HepG2 (cell line): ENCODE measurements around the gene BAIAP2L2. TPM values are rescaled to one million over a fixed set of nuclear protein-coding genes. Genes with fewer than 3 reads are reported as not detected.

ENCODE experiments used
- ATAC-seq: fragments of 200-7000 bp; cut with Tn5 transposase; 3 replicates; pipeline ENCODE4 v1.9.1; 2020; ENCODE audit warnings: mild to moderate bottlenecking, moderate library complexity
- BruUV-seq: library from RNA; stranded (reverse); fragments of 400-500 nt; replicated peaks from 2 replicates; lab custom pipeline; 2021; lab: Mats Ljungman, UMichigan
- CTCF ChIA-PET: fragments of 300-600 bp; formaldehyde crosslinking; extraction: SDS; loops from one replicate; lab custom pipeline; 2021; ENCODE audit warnings: low total read pairs, inconsistent platforms, low intra/inter-chr PET ratio; lab: Yijun Ruan, JAX
- POLR2A ChIA-PET: fragments of 350-600 bp; sonication (Branson Sonifier 250); formaldehyde crosslinking; loops from one replicate; lab custom pipeline; 2020; ENCODE audit warnings: antibody characterized with exemption, inconsistent platforms; lab: Yijun Ruan, JAX
- DNase-seq: peaks from one replicate; pipeline ENCODE4 v3.0.0-alpha.2; 2015; ENCODE audit warnings: low spot score
- FAIRE-seq: peaks from 3 replicates; lab custom pipeline; 2011; peaks lifted over from hg19 to GRCh38; lab: Jason Lieb, UNC
- H2AFZ ChIP-seq: one replicate; pipeline ENCODE4 v1.6.1; 2011; ENCODE audit warnings: low read length, inconsistent platforms
- H3K27ac ChIP-seq: fragments of 300-600 bp; 3 replicates; pipeline ENCODE4 v1.8.0; 2011; ENCODE audit warnings: mixed run types, mild to moderate bottlenecking, mixed read lengths, low read length, inconsistent platforms; ENCODE audit not compliant: insufficient read depth; ENCODE audit errors: extremely low read length
- H3K27me3 ChIP-seq, 2 experiments: fragments of 200-600 bp in 1 of 2; 2 replicates in 1 of 2; 3 replicates in 1 of 2; pipeline versions ENCODE4 v1.6.0 to v1.8.0; 2011; ENCODE audit warnings: low read length in 2 of 2, mild to moderate bottlenecking in 2 of 2, moderate library complexity in 2 of 2, inconsistent platforms in 1 of 2; ENCODE audit not compliant: insufficient read depth in 2 of 2, control insufficient read depth in 1 of 2
- H3K36me3 ChIP-seq, 2 experiments: fragments of 200-600 bp in 1 of 2; replicated peaks in 1 of 2; 2 replicates in 1 of 2; 3 replicates in 1 of 2; pipeline versions ENCODE4 v1.5.1 to v1.8.0; 2011; ENCODE audit warnings: low read length in 2 of 2, inconsistent platforms in 1 of 2; ENCODE audit not compliant: insufficient read depth in 2 of 2, control insufficient read depth in 1 of 2
- H3K4me1 ChIP-seq: 2 replicates; pipeline ENCODE4 v1.5.1; 2012; ENCODE audit warnings: low read length, inconsistent platforms; ENCODE audit not compliant: insufficient read depth
- H3K4me2 ChIP-seq: 2 replicates; pipeline ENCODE4 v1.6.0; 2011; ENCODE audit warnings: low read depth, low read length, inconsistent platforms
- H3K4me3 ChIP-seq, 3 experiments: fragments of 200-600 bp in 1 of 3; sonication (generic), shearing (Covaris generic) in 1 of 3; replicated peaks in 1 of 3; 2 replicates each; pipeline ENCODE4 v1.5.1; 2011 to 2016; ENCODE audit warnings: low read length in 3 of 3, inconsistent platforms in 2 of 3, low read depth in 2 of 3, mild to moderate bottlenecking in 2 of 3, control low read depth in 1 of 3, mixed read lengths in 1 of 3; ENCODE audit not compliant: insufficient read depth in 1 of 3
- H3K79me2 ChIP-seq: one replicate; pipeline ENCODE4 v1.6.1; 2011; ENCODE audit warnings: low read length, inconsistent platforms; ENCODE audit not compliant: insufficient read depth
- H3K9ac ChIP-seq: 2 replicates; pipeline ENCODE4 v1.6.0; 2011; ENCODE audit warnings: mild to moderate bottlenecking, low read depth, low read length, inconsistent platforms; ENCODE audit not compliant: insufficient read depth
- H3K9me3 ChIP-seq: 2 replicates; pipeline ENCODE4 v1.5.1; 2012; ENCODE audit warnings: mild to moderate bottlenecking, low read length
- H4K20me1 ChIP-seq: 2 replicates; pipeline ENCODE4 v1.6.0; 2011; ENCODE audit warnings: inconsistent platforms, mild to moderate bottlenecking, low read length, moderate library complexity; ENCODE audit not compliant: insufficient read depth
- CCDC6 ChIP-seq: sonication (generic); formaldehyde crosslinking; IDR thresholded peaks from 2 replicates; pipeline ENCODE4 v1.8.1; 2022; ENCODE audit warnings: mild to moderate bottlenecking, missing genetic modification reagents, moderate library complexity
- CSRNP1 ChIP-seq: sonication (generic); formaldehyde crosslinking; IDR thresholded peaks from 2 replicates; pipeline ENCODE4 v1.8.1; 2023; ENCODE audit warnings: mild to moderate bottlenecking, missing genetic modification reagents
- EED ChIP-seq: sonication (generic); formaldehyde crosslinking; IDR thresholded peaks from 2 replicates; pipeline ENCODE4 v1.5.0; 2020; ENCODE audit warnings: mild to moderate bottlenecking, missing genetic modification reagents
- HNF1B ChIP-seq: sonication (generic); formaldehyde crosslinking; IDR thresholded peaks from 2 replicates; pipeline ENCODE4 v1.5.1; 2020; ENCODE audit warnings: mild to moderate bottlenecking, moderate library complexity, missing genetic modification reagents
- MAZ ChIP-seq, 2 experiments: sonication (generic) in 1 of 2; formaldehyde crosslinking in 1 of 2; IDR thresholded peaks; 2 replicates each; pipeline versions ENCODE4 v1.5.0 to v1.6.1; 2012 to 2020; ENCODE audit warnings: low read depth in 2 of 2, mild to moderate bottlenecking in 2 of 2, borderline replicate concordance in 1 of 2, improper control_type of control experiment in 1 of 2, low read length in 1 of 2, missing genetic modification reagents in 1 of 2, moderate library complexity in 1 of 2
- MXD1 ChIP-seq: sonication (generic); formaldehyde crosslinking; IDR thresholded peaks from 2 replicates; pipeline ENCODE4 v1.4.0; 2020; ENCODE audit warnings: mild to moderate bottlenecking, missing genetic modification reagents
- NFYC ChIP-seq: IDR thresholded peaks from 2 replicates; pipeline ENCODE4 v1.6.1; 2016; ENCODE audit warnings: missing genetic modification reagents, missing compliant biosample characterization
- TBP ChIP-seq: sonication (generic); formaldehyde crosslinking; IDR thresholded peaks from 2 replicates; pipeline ENCODE4 v1.5.0; 2020; ENCODE audit warnings: missing genetic modification reagents
- TEAD3 ChIP-seq: optimal IDR thresholded peaks from 2 replicates; pipeline ENCODE3; 2016; ENCODE audit warnings: borderline replicate concordance
- ZBTB10 ChIP-seq: sonication (generic); formaldehyde crosslinking; IDR thresholded peaks from 2 replicates; pipeline ENCODE4 v1.4.0; 2020; ENCODE audit warnings: missing genetic modification reagents, borderline replicate concordance
- ZEB1 ChIP-seq: IDR thresholded peaks from 2 replicates; pipeline ENCODE4 v1.6.1; 2012; ENCODE audit warnings: mild to moderate bottlenecking, low read depth, inconsistent platforms; ENCODE audit not compliant: insufficient replicate concordance
- ZNF468 ChIP-seq: sonication (generic); formaldehyde crosslinking; IDR thresholded peaks from 2 replicates; pipeline ENCODE4 v1.8.0; 2022; ENCODE audit warnings: mild to moderate bottlenecking, moderate library complexity, missing genetic modification reagents
- ZNF512B ChIP-seq: sonication (generic); formaldehyde crosslinking; IDR thresholded peaks from 2 replicates; pipeline ENCODE4 v1.5.1; 2020; ENCODE audit warnings: missing genetic modification reagents, mild to moderate bottlenecking, borderline replicate concordance
- ZNF598 ChIP-seq: sonication (generic); formaldehyde crosslinking; IDR thresholded peaks from 2 replicates; pipeline ENCODE4 v1.5.1; 2020; ENCODE audit warnings: mild to moderate bottlenecking, missing genetic modification reagents, borderline replicate concordance
- ZNF761 ChIP-seq: sonication (generic); formaldehyde crosslinking; conservative IDR thresholded peaks from 2 replicates; pipeline ENCODE4 v1.4.0; 2020; ENCODE audit warnings: mild to moderate bottlenecking, missing genetic modification reagents
- WGBS: methylation state at CpG from one replicate; pipeline ENCODE4 v1.1.6; 2017; ENCODE audit warnings: low lambda C conversion rate; 5-methylcytosine and 5-hydroxymethylcytosine counted together
- in situ Hi-C: cut with HindIII; loops from 2 replicates; pipeline ENCODE4 v1.10.0; 2017; ENCODE audit warnings: low pct_unique_long_range_greater_than_20kb; ENCODE audit not compliant: extremely low pct_ligation_motif_present
- intact Hi-C: fragments of 100-400 bp; cut with micrococcal nuclease; formaldehyde crosslinking; loops from one replicate; pipeline ENCODE4 v1.10.0; 2022; ENCODE audit not compliant: unreplicated experiment
- polyA plus RNA-seq, 8 experiments: library from polyadenylated mRNA; depleted of rRNA in 3 of 8; stranded (reverse) in 7 of 8; unstranded in 1 of 8; fragments of >200 nt; fragmentation: Illumina TruSeq in 4 of 8; extraction: Trizol in 4 of 8; gene quantifications; 2 replicates each; pipeline versions ENCODE4 v1.2.1 to v1.2.3, GENCODE V29; 2011 to 2016; ENCODE audit warnings: low read depth in 4 of 8, missing spikeins in 1 of 8, mixed read lengths in 1 of 8; ENCODE audit not compliant: insufficient read depth in 1 of 8
- total RNA-seq, 5 experiments: library from RNA; depleted of rRNA; stranded (reverse); fragments of >200 nt; fragmentation: Illumina TruSeq; extraction: Trizol; gene quantifications; 2 replicates each; pipeline ENCODE4 v1.2.3, GENCODE V29; 2016; ENCODE audit warnings: low read depth in 1 of 5

The BAIAP2L2 gene
- total and polyA plus RNA-seq, 2 of the 13 experiments (the other 11 are each of a cell fraction or from before 2014, with no cell fraction given) = 4.4 to 7.5 TPM

- H3K27me3 ChIP-seq = no peaks in the 10 kb centered on the region
- in situ Hi-C loops = loop anchor here (10.0 kb wide), 1 partner anchor 87 kb away; the partner anchor contains the start of gene MAFF
- FAIRE-seq = no peak
- no peak overlapping the region for H3K27ac ChIP-seq
- no peak for ATAC-seq
- H3K4me1 ChIP-seq = peaks cover 7% of the 10 kb centered on the region
- no TSS peak for BruUV-seq
- no peaks in the 10 kb centered on the region for H3K9me3 ChIP-seq
- no peak overlapping the region for H3K4me2 ChIP-seq
- no peaks in the 10 kb centered on the region for H3K36me3 ChIP-seq
- no peak overlapping the region for H3K4me3 ChIP-seq
- no peaks in the 10 kb centered on the region for H3K79me2 ChIP-seq
- no peak overlapping the region for H2AFZ ChIP-seq
- H4K20me1 ChIP-seq = no peaks in the 10 kb centered on the region
- 66% methylated on average over 3 of the region's 3 CpGs for WGBS
- ChIA-PET CTCF (no interaction called here), POLR2A (no interaction called here)
- intact Hi-C loops = no loop called here
- DNase-seq = no peak
- no peak overlapping the region for H3K9ac ChIP-seq
- TF ChIP-seq CSRNP1 (CRISPR knock-in tag) (no peak), ZBTB10 (no peak), TEAD3 (CRISPR knock-in tag) (no peak), ZNF468 (CRISPR knock-in tag) (no peak), NFYC (no peak), ZNF598 (no peak), ZEB1 (no peak), ZNF512B (CRISPR knock-in tag) (no peak), MXD1 (no peak), HNF1B (CRISPR knock-in tag) (no peak), EED (CRISPR knock-in tag) (no peak), CCDC6 (CRISPR knock-in tag) (no peak), TBP (no peak), MAZ (IDR thresholded peaks at IDR 0.05; ENCODE audit: borderline replicate concordance, low read depth, low read length) (no peak), MAZ (CRISPR knock-in tag; IDR thresholded peaks at IDR 0.05; ENCODE audit: low read depth) (no peak), ZNF761 (no peak)
These were observed 7.7 kb upstream of the BAIAP2L2 start for GRCh38 chr22:38118182-38118581.
